NT2/D1 (cell line): ENCODE measurements around the gene ZNF606.

Source experiments
- DNase-seq: peaks from one replicate; pipeline ENCODE4 v3.0.0-alpha.2; 2011; ENCODE audit warnings: low read depth, low spot score
- H3K27me3 ChIP-seq: 2 replicates; pipeline ENCODE4 v1.6.0; 2011; ENCODE audit warnings: mild to moderate bottlenecking; ENCODE audit not compliant: insufficient read length, insufficient read depth
- H3K36me3 ChIP-seq: 2 replicates; pipeline ENCODE4 v1.6.1; 2011; ENCODE audit warnings: mild to moderate bottlenecking, low read length, mixed read lengths; ENCODE audit not compliant: insufficient read depth, insufficient read length
- H3K4me1 ChIP-seq: 2 replicates; pipeline ENCODE4 v1.5.1; 2011; ENCODE audit not compliant: insufficient read depth, insufficient read length
- H3K4me3 ChIP-seq: 2 replicates; pipeline ENCODE4 v1.5.1; 2011; ENCODE audit warnings: low read depth; ENCODE audit not compliant: insufficient read length
- H3K9ac ChIP-seq: 2 replicates; pipeline ENCODE4 v1.6.0; 2011; ENCODE audit warnings: low read depth; ENCODE audit not compliant: insufficient read length
- H3K9me3 ChIP-seq: 2 replicates; pipeline ENCODE4 v1.5.1; 2011; ENCODE audit warnings: mild to moderate bottlenecking, low read length; ENCODE audit not compliant: insufficient read depth
- SUZ12 ChIP-seq: IDR thresholded peaks from 2 replicates; pipeline ENCODE4 v1.6.1; 2011; ENCODE audit not compliant: insufficient read length, insufficient read depth; ENCODE audit errors: extremely low read depth
- YY1 ChIP-seq: IDR thresholded peaks from 2 replicates; pipeline ENCODE4 v1.6.1; 2011; ENCODE audit not compliant: insufficient read length, insufficient read depth
- ZNF274 ChIP-seq: IDR thresholded peaks from 2 replicates; pipeline ENCODE4 v1.6.1; 2011; ENCODE audit warnings: mild to moderate bottlenecking, low read depth, low read length

ZNF606 gene

DNA sequence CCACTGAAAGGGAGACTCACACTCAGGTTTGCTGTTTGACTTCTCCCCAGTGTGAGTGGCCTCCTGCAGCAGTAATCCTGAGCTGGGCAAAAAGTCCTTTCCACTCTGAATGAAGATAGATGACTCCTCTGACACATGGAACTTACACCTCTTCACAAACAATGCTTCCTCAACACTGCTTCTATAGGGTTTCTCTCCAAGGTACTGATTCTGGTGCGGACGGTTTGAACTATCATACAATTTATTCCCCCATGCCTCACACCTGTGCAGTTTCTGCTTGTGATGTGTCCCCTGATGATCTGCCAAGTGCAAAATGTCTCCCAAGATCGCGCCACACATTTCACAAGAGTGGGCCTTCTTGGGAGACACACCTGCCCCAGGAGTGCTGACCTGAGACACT lies 75.0 kb downstream of the ZNF606 start:
- peaks cover 84% of the 10 kb centered on the region for H3K36me3 ChIP-seq
- H3K4me1 ChIP-seq = no peaks in the 10 kb centered on the region
- H3K9me3 ChIP-seq = peaks cover 43% of the 10 kb centered on the region
- no peaks in the 10 kb centered on the region for H3K27me3 ChIP-seq
- no peak overlapping the region for H3K9ac ChIP-seq
- H3K4me3 ChIP-seq = no peak overlapping the region
- DNase-seq = no peak
- TF ChIP-seq SUZ12 = no peak
- no peak for TF ChIP-seq YY1
- TF ChIP-seq ZNF274 = no peak
